A172 (cell line): ENCODE results near the gene TXNRD2. TPM values are rescaled to one million over a fixed set of nuclear protein-coding genes. Genes with fewer than 3 reads are reported as not detected.
"Not testable (repeated sequence)": the region's sequence is repeated elsewhere in the genome, so short reads cannot be mapped to it uniquely, and the experiment has no call there.

Source experiments
- DNase-seq: peaks from one replicate; pipeline ENCODE4 v3.0.0-alpha.2; 2015; ENCODE audit warnings: low spot score
- total RNA-seq: library from RNA; depleted of rRNA; stranded (reverse); fragments of >200 nt; shearing (Covaris generic); gene quantifications from 2 replicates; pipeline ENCODE4 v1.2.3, GENCODE V29; 2014

Gene TXNRD2
- total RNA-seq, 1 experiment from 2014 or later = 112 TPM

DNA sequence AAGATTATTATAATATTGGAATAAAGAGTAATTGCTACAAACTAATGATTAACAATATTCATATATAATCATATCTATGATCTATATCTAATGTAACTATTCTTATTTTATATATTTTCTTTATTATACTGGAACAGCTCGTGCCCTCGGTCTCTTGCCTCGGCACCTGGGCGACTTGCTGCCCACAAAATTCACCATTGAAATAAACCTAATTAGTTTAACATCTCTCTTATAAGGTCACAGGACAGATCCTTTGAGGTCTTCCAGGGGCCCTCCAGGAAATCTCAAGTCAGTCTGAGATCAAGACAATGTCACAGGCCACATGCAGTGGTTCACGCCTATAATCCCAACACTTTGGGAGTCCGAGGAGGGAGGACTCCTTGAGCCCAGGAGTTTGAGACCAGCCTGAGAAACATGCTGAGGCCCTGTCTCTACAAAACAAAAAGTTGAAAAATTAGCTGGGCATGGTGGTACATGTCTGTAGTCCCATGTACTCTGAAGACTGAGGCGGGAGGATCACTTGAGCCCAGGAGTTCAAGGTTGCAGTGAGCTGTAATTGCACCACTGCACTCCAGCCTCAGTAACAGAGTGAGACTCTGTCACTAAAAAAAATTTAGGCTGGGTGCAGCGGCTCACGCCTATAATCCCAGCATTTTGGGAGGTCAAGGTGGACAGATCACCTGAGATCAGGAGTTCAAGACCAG lies 6.6 kb upstream of the TXNRD2 start:
- DNase-seq = no peak

DNA sequence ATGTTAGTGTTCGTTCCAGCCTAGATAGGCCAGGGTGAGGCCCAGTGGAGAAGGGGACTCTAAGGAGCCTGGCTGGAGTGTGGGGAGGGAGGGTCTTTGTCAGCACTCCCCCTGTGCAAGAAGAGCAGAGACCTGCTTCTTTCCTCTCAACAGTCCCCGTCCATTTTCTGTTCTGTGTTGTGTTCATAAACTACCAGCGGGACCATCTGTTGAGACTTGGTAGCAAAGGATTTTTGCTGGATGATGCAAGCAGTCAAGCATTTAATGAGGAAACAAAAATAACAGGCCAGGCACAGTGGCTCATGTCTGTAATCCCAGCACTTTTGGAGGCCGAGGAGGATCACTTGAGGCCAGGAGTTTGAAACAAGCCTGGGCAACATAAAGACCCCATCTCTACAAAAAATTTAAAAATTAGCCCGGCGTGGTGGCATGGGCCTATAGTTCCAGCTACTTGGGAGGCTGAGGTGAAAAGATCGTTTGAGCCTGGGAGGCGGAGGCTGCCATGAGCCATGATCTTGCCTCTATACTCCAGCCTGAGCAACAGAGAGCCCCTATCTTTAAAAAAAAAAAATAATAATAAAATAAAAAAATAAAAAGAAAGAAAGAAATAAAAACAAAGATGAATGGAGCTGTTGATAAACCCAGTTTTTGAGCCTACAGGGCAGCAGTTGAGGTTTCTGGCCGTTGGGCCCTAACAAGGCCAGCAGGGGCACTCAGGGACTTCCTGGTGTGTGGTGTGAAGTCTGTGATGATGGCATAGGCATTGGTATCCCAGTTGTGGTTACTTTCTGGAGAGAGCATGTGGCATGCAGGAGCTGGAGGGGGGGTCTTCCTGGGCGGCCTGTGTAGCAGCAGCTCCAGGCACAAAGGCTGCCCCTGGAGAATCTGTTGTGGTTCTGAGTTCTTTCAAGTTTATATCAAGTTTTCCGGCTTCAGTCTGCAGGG lies 1.7 kb upstream of the TXNRD2 start:
- peak; percentile 68 for DNase-seq

DNA sequence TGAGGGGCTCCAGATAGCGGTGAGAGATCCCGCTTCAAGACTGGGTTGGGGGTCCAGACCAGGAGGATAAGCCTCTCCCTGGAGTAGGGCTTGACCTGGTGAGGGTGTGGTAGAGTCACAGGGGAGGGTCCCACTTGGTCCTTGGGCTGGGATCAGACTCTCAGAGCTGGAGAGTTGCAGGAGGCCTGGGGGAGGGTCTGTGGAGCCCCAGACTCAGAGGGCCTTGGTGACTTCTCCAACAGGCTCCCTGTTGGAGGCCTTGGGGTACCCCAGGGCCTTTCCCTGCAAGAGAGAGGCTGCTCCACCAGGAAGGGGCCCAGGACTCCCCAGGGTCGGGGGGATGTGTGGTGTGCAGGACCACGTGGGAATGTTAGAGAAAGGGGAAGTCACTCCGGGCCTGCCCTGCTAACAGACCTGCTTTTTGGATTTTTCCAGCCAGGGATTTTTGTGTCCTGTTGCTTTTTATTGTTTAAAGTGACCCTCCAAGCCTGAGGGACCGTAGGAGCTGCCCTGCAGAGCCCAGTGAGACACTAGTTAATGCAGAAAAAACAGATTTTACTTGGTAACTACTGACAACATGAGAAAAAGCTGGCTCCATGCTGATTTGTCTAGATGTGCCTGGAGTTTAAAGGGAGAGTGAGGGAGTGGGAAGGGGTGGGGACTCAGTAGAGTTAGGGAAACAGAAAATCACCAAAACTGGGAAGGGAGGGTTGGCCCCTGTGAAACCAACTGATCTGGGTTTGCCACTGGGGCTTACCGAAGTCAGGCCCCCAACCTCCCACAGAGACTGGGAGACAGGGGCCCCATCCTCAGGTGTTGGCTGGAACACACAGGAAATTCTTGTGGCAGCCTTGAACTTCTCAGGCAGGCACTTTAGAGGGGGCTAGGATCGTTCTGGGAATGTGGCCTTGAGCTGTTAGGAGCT lies 801 bp upstream of the TXNRD2 start:
- peak; percentile 26 for DNase-seq

DNA sequence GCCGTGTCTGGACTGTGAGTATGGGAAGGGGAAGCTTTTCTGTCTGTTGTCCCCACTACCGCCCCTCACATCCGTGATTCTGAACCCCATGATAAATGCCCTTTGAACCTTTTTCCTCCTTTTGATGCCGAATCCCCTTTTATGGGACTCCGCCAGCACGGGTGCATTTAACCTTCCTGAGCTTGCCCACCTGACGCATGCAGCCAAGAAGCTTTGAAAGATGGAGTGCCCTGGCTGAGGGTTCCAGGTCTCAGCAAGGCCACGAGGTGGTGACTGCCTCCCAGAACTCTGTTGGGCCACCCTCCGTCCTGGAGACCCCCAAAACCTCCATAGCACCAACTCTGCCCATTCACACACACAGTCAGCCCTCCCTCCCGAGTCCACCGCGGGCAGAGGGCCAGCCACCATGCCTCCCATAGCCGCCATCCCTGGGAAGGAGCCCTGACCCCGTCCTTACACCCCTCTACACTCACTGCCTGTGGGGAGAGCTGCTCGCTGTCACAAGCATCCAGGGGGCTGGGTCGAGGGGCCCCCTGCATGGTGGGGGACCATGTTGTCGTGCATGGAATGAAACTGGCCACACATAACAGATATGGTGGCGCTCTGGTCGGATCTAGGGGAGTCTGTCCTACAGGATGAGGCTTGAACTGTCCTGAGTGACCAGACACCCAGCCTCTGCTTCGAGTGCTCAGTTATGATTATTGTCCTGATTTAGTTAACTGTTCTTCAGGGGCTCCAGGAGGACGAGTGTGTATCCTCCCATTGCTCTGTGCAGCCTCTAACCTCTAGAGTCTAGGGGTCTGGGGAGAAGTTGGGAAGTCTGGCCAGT lies 868 bp downstream of the TXNRD2 start:
- no peak for DNase-seq

DNA sequence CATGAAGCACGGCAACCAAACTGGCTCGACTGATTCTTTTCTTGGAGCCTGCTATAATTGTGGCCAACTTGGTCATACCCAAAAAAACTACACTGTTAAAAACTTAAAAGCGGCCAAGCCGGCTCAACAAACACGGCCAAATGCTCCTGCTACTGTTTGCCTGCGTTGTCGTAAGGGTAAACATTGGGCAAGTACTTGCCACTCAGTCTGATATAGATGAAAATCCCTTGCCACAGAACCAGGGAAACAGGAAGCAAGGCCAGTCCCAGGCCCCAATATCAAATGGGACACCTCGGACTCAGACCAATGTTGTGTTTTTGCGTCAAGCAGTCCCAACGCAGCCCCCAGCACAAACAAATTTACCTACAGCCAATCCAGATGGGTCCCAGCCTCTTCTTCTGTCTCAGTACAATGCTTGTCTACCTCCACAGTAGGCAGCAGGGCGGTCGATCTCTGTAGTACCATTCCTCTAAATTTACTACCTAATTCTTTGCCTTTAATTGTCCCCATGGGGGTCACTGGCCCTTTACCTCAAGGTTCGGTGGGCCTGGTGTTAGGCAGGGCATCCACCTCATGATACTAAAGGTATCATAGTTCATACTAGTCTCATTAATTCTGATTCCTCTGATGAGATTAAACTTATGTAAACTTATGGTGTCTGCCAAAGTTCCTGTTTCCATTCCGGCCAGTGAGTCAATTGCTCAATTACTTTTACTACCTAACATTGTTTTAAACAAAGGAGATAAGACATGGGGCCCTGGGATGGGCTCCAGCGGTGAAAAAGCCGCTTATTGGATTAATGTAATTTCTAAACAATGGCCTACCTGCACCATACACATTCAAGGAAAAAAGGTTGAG lies 3.8 kb downstream of the TXNRD2 start:
- no peak for DNase-seq

DNA sequence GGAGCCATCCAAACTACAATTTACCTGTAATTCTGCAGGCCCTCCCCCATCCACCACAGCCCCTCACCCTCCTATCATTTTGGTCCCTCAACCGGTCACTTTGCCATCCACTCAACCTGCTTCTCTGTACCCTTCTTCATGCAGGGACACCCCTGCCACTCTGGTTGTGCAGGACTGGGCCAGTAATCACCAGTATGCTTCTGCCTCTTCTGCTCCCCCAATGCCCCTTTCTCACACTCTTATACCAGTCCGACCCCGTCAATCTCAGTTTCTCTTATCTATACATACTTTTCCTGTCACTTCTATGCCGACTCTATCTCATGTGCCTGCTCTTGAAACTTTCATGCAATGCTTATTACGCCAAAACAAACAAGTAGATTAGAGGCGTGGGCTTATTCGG lies 5.1 kb downstream of the TXNRD2 start:
- DNase-seq = no peak

DNA sequence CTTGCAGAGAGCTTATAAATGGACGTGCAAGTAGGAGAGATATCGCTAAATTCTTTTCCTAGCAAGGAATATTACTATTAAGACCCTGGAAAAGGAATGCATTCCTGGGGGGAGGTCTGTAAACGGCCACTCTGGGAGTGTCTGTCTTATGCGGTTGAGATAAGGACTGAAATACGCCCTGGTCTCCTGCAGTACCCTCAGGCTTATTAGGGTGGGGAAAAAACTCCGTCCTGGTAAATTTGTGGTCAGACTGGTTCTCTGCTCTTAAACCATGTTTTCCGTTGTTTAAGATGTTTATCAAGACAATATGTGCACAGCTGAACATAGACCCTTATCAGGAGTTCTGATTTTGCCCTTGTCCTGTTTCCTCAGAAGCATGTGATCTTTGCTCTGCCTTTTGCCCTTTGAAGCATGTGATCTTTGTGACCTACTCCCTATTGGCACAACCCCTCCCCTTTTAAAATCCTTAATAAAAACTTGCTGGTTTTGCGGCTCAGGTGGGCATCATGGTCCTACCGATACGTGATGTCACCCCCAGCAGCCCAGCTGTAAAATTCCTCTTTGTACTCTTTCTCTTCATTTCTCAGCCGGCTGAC lies 6.4 kb downstream of the TXNRD2 start:
- not testable (repeated sequence) for DNase-seq

DNA sequence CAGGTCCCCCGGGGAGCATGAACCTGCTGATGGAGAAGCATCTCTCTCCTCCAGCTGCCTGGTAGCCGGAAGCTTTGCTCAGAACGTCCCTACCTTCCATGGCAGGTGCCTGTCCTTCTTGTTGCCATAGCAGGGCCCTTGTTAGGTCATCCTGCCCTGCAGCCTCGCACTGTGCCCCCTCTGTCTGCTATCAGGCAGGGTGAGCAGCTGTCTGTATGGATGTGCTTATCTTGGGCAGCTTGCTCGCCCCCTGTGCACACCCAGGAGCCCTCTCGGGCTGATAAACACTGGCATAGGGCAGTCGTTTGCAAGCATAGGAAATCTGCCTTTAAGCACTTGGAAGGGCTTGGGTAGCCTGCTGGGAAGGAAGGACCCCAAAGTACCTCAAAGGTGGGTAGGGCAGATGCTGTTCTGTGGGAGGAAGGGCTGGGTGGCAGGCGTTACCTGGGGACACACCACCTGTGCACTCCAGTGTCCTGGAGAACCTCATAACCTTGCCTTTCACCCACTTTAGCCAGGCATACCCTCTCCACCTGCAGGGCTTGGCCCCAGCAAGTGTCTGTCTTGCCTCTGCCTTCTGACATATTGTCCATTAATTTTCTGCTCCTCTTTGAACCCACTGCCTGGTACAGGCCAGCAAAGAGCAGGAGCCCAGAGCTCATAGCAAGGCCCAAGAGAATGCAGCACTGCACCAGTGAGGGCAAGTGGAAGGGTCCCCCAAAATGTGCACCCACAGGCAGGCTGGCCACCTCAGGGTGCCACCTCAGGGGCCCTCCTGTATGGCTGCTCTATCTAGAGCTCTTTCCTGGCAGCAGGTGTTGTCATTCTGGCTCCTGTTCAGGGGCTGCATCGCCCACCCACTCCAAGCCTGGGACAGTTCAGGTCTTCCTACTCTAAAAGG lies 8.0 kb downstream of the TXNRD2 start:
- DNase-seq = no peak

DNA sequence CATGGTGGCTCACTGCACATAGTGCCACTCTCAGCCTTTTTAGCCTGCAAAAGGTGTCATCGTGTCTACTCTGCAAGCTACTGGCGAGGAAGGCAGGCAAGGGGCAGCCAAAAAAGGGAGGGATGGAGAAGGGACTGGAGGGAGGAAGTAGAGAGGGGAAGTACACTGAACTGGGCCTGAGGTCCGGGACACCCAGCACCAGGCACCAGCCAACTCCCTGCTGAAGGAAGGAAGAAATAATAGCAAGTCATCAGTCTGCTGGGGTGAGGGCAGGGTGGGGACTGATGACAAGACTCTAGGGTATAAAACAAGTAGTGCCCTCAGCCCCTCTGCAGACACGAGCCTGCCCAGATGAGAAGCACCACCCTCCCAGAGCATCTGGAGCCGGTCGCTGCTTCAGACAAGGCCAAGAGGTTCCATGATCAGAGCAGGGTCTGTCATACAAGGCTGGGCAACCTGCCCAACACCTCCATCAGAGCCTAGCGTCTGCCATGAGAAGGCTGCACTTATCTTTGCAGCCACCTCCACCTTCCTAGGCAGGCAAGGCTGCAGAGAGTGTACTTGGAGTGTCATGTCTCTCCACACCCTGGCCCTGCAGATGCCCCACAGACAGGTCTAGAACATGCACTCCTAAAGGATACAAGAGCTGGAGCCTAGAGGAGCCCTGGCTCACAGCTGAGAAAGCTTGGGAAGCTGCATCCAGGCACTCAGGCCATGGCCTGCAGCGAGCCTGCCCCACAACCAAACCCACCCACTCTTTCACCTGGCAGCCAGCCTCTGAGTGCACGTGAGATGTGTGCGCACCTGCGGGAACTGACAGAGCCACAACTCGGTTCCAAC lies 9.0 kb downstream of the TXNRD2 start:
- DNase-seq = no peak

DNA sequence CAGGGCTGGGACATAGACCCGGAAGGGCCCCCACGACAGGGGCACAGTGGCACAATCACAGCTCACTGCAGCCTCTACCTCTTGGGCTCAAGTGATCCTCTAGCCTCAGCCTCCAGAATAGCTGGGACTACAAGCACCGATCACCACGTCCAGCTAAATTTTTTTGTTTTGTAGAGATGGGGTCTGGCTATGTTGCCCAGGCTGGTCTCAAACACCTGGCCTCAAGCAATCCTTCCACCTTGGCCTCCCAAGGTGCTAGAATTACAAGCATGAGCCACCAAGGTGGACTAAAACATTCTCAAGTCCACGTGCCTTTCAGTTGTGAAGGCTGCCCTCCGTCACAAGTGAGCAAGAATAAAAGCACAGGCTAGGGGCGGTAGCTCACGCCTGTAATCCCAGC lies 10.1 kb downstream of the TXNRD2 start:
- DNase-seq = no peak

DNA sequence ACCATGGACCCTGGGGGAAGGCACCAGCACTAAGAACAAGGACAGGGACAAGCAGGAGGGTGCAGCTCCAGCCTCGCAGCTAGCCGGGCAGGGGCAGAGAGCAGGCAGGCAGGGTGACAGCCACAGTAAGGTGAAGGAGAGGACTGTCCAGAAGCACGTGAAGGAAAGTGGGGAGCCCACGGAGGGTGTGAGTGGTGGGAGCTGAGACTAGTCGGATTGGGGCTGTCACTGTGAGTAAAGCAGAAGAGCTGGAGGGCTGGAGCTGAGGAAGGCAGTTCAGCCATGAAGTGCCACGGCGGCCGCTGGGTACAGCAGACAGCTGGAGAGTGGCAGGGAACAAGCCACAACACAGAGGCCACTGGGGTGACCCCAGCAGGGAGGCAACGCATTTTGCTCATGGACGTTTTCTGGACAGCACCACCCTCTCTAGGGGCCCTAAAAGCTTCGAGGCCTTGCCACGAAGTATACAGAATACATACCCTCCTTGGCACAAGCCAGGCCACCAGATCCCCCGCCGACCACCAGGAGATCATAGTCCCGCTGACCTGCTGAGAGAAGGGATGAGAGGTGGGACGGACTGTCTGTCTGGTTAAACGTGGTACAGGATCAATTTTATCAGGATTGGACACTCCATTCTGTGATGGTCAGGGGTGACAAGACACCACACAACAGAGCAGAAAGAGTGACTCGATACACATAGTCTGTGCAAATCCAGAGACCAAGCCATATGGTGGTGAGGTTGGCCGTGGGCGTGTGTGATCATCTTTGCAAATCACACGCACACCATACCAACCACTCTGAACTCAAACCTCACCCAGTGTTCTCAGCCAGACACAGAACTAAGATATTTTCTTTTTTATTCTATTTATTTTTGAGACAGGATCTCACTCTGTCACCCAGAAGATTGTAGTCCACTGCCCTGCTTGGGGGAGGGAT lies 10.8 kb downstream of the TXNRD2 start:
- no peak for DNase-seq

DNA sequence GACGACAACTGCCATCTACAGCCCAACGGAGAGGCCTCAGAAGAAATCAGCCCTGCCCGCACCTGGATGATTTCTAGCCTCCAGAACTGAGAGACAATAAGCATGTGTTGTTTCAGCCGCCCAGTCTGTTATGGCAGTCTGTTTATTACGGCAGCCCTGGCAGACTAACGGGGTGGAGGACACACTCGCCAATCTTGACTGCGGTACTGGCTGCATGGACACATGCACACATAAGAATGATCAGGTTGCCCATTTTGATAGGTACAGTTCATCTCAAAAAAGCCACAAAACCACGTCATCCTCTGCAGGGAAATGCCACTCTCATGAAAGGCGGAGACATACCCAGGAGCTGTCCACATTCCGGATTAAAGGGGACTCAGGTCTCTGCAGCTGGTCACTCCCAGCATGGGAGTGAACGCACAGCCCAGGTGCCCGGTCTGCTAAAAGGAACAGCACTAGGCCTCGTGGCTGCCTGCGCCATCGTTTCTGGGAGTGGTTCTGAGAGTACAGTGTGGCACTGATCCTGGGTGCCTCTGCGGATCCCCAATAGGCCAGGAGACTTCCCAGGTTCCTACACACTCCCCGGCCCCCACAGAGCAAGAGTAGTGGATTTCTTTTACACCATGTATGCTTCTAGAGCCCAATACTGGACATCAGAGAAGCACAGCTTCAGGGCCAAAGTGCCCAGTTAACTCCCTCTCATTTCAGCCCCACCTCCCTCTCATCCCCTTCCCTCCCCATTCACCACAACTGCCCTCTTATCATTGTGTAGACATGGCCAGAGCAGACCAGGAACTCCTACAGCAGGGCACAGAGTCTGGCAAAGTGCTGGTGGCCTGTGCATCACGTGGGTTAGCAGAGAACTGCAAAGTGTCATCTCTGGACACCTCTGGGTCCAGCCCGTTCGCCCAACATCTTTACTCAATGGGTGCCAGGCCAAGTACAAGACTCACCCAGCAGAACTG lies 11.8 kb downstream of the TXNRD2 start:
- DNase-seq = no peak

DNA sequence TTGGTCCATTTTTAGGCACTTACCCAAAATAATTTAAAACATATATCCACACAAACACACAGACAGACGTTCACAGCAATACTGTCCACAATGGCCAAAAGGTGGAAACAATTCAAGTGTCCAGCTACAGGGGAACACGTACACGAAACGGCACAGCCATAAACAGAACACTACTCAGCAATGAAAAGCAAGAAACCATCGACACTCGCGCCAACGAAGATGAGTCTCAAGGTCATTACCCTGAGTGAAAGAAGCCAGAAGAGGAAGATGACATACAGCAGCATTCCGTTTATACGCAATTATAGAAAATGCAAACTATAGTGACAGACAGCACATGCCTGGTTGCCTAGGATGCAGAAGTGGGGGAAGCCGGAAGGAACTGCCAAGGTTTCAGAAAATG lies 13.4 kb downstream of the TXNRD2 start:
- DNase-seq = no peak

DNA sequence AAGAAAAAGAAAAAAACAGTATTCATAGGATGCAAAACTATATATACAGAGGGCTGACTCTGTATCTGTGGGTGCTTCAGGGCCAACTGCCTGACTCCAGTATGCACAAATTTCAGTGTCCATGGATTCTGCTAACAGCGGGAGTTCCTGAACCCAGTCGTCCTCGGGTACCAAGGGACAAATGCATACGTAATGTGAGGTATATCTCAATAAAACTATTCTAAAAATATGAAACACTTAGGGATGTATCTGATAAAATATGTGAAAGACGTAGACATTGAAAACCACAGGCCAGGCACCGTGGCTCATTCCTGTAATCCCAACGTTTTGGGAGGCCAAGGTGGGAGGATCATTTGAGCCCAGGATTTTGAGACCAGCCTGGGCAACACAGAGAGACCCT lies 13.9 kb downstream of the TXNRD2 start:
- no peak for DNase-seq

DNA sequence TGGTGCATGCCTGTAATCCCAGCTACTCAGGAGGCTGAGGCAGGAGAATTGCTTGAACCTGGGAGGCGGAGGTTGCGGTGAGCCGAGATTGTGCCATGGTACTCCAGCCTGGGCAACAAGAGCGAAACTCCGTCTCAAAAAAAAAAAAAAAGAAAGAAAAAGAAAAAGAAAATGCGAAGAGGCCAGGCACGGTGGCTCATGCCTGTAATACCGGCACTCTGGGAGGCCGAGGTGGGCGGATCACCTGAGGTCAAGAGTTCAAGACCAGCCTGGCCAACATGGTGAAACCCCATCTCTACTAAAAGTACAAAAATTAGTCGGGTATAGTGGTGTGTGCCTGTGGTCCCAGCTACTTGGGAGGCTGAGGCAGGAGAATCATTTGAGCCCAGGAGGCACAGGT lies 15.6 kb downstream of the TXNRD2 start:
- DNase-seq = not testable (repeated sequence)
